ENCODE data around the gene UBAP2L.
"Not testable (repeated sequence)": the region's sequence is repeated elsewhere in the genome, so short reads cannot be mapped to it uniquely, and the experiment has no call there.

Gene UBAP2L

DNA sequence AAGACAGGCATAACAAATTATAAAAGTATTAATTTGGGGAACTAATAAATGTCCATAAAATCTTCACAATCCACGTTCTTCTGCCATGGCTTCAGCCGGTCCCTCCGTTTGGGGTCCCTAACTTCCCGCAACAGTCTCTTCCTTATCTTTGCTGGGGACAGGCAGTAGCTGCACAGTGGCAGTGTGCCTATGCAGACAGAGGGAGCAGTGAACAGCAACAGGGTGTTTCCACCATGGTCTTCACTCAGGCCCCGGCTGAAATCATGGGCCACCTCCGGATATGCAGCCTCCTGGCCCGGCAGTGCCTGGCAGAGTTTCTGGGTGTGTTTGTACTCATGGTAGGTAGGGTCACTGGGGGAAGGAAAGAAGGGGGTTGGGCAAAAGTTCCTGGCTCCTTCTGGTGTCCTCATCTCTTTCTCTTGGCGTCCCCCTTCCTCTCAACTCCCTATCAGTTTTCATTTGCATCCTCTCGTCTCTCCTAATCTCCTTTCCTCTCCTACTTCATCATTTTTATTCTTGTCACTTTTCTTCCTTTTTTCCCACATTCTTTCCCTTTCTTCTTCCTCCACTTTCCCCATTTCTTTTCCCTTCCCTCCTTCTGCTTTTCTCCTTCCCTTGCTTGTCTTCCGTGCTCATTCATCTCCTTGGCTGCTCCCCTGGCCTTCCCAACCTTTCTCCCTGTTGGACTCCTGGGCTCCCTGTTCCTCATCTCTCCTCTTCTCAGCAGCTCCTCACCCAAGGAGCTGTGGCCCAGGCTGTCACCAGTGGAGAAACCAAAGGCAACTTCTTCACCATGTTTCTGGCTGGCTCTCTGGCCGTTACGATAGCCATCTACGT, 91.7 kb downstream of the UBAP2L start:
- DNase-seq, result not testable (repeated sequence)

DNA sequence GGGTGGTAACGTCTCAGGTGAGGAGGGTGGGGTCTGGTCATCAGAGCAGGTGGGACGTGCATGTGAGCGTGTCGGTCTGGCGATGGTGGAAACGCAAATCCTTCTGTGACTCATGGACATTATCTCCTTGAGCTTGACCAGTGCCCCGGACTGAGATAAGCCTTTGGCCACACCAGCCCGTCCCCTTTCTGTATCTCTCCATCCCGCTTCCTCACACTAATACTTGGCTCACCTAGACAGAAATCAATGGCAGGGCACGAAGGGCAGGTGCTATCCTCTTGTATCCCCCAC, 92.3 kb downstream of the UBAP2L start:
- DNase-seq, result no peak

DNA sequence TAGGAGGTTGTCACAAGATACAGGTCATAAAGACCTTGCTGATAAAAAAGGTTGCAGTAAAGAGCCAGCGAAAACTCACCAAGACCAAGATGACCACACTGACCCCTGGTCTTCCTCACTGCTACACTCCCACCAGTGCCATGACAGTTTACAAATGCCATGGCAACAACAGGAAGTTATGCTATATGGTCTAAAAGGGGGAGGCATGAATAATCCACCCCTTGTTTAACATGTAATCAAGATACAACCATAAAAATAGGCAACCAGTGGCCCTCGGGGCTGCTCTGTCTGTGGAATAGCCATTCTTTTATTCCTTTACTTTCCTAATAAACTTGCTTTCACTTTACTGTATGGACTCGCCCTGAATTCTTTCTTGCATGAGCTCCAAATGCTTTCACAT, 93.5 kb downstream of the UBAP2L start:
- DNase-seq, result not testable (repeated sequence)

DNA sequence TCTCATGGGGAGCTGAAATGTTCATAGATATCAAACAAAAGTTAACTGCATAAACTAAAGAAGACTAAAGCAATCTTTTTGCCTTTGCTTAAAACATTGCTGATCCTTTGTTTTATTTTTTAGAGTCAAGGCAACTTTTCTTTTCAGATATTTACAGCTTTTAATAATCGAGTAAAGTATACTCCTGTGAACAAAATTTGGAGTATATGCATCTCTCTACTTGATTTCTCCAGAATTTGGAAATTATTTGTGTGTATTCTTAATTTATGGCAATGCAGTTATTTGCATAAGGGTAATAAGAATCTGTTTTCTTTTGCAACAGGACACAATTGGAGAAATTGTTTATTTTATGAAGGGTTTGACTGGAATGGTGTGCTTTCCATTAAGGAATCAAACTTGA, 95.9 kb downstream of the UBAP2L start:
- no peak for DNase-seq

DNA sequence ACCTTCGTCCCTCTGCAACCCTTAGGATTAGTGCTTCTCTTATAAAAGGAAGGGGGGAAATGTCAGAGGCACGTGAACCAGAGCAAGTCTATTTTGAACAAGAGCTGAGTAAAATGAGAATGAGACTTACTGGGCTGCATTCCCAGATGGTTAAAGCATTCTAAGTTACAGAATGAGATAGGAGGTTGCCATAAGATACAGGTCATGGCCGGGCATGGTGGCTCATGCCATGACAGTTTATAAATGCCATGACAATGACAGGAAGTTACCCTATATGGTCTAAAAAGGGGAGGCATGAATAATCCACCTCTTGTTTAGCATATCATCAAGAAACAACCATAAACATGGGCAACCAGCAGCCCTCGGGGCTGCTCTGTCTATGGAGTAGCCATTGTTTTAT, 97.6 kb downstream of the UBAP2L start:
- no peak for DNase-seq
